GM18511 (cell line): ENCODE results near the gene OR4L1.
"Not testable (repeated sequence)": the region's sequence is repeated elsewhere in the genome, so short reads cannot be mapped to it uniquely, and the experiment has no call there.

ENCODE experiments used
- ATAC-seq: cut with Tn5 transposase; IDR thresholded peaks from one replicate; pipeline ENCODE4 v1.9.1; 2021; ENCODE audit warnings: mild to moderate bottlenecking, moderate library complexity; ENCODE audit not compliant: unreplicated experiment

Gene OR4L1

GRCh38 chr14:20059745-20060144 lies at the start of gene OR4L1:
TSS of gene OR4L1 (plus strand) at chr14:20060045. CDS start at chr14:20060045, 0 bp downstream.
- no peak for ATAC-seq

GRCh38 chr14:20019257-20019865 lies 40.5 kb upstream of the OR4L1 start, which contains the start of gene OR4K14:
TSS of gene OR4K14 (minus strand) at chr14:20019307. CDS start at chr14:20015193, 4,114 bp downstream.
- no peak for ATAC-seq

GRCh38 chr14:20031058-20031457 lies 28.8 kb upstream of the OR4L1 start:
- ATAC-seq: no peak

- no peak for ATAC-seq
These were observed 24.4 kb upstream of the OR4L1 start for GRCh38 chr14:20035449-20035848.

GRCh38 chr14:20035938-20036337 lies 23.9 kb upstream of the OR4L1 start, which contains the start of gene OR4K13:
TSS of gene OR4K13 (minus strand) at chr14:20036038. CDS start at chr14:20034758, 1,280 bp downstream.
- no peak for ATAC-seq

- ATAC-seq: no peak
These were observed 15.6 kb upstream of the OR4L1 start for GRCh38 chr14:20044243-20044642.

GRCh38 chr14:20048202-20048601 lies 11.6 kb upstream of the OR4L1 start:
- no peak for ATAC-seq

GRCh38 chr14:20092050-20092449 lies 32.2 kb downstream of the OR4L1 start:
- no peak for ATAC-seq

GRCh38 chr14:20093442-20093841 lies 33.6 kb downstream of the OR4L1 start:
- no peak for ATAC-seq

GRCh38 chr14:20098926-20099770 lies 39.3 kb downstream of the OR4L1 start:
- not testable (repeated sequence) for ATAC-seq

- ATAC-seq: no peak
These were observed 50.6 kb downstream of the OR4L1 start, which contains the start of gene OR4K17 for GRCh38 chr14:20110438-20110837. TSS of gene OR4K17 (plus strand) at chr14:20110739. CDS start at chr14:20117500, 6,761 bp downstream.
